Esophagus squamous epithelium (tissue), 5 donors: ENCODE results near the gene C2CD2. TPM values are rescaled to one million over a fixed set of nuclear protein-coding genes. Genes with fewer than 3 reads are reported as not detected.

Experiments used
- DNase-seq: peaks from one replicate; lab custom pipeline; 2025; lab: John Stamatoyannopoulos, UW
- H3K27ac ChIP-seq, 4 donors: fragments of 200-600 bp; sonication (generic); one replicate each; pipeline ENCODE4 v1.5.1; 2016 to 2019; ENCODE audit warnings: mild to moderate bottlenecking in 1 of 4
- H3K27me3 ChIP-seq, 4 donors: fragments of 200-600 bp; sonication (generic); 1 replicate in 3 of 4; 2 replicates in 1 of 4; pipeline versions ENCODE4 v1.5.1 to v1.6.0; 2017 to 2021; ENCODE audit warnings: antibody characterized with exemption in 1 of 4
- H3K36me3 ChIP-seq, 3 donors: fragments of 200-600 bp; sonication (generic); one replicate each; pipeline ENCODE4 v1.5.1; 2016 to 2019
- H3K4me1 ChIP-seq, 3 donors: fragments of 200-600 bp; sonication (generic); one replicate each; pipeline ENCODE4 v1.5.1; 2017 to 2019
- H3K4me3 ChIP-seq, 4 donors: fragments of 200-600 bp; sonication (generic); 1 replicate in 3 of 4; 2 replicates in 1 of 4; pipeline ENCODE4 v1.5.1; 2016 to 2019; ENCODE audit warnings: mild to moderate bottlenecking in 2 of 4, moderate library complexity in 1 of 4
- H3K9me3 ChIP-seq, 3 donors: fragments of 200-600 bp; sonication (generic); one replicate each; pipeline ENCODE4 v1.5.1; 2016 to 2019
- POLR2A ChIP-seq, 4 donors: fragments of 450-650 bp; IDR thresholded peaks; one replicate each; pipeline ENCODE4 v1.6.1; 2017; ENCODE audit warnings: antibody characterized with exemption in 4 of 4, mild to moderate bottlenecking in 4 of 4, moderate library complexity in 3 of 4
- WGBS, 2 donors: methylation state at CpG; one replicate each; pipeline ENCODE4 v1.1.5; 2018; 5-methylcytosine and 5-hydroxymethylcytosine counted together
- intact Hi-C: fragments of 100-400 bp; cut with DNase I; formaldehyde crosslinking; loops from one replicate; pipeline ENCODE4 v1.15.0; 2022
- total RNA-seq, 4 donors: library from RNA; depleted of rRNA; stranded (reverse); fragments of >200 nt; gene quantifications; one replicate each; pipeline ENCODE4 v1.1.0, GENCODE V29; 2016
- TF ChIP-seq, protein P1 (sequence below), 6 experiments: fragments of 450-650 bp in 4 of 6; fragments of 200-600 bp in 2 of 6; sonication (generic) in 2 of 6; IDR thresholded peaks; one replicate each; pipeline ENCODE4 v1.5.1; 2016 to 2019; ENCODE audit warnings: antibody characterized with exemption in 6 of 6, mild to moderate bottlenecking in 4 of 6, moderate library complexity in 4 of 6
- donor health status: DM: yes; HTN: yes; CAD: no.

Gene C2CD2
- total RNA-seq, 4 donors from 2014 or later, result 13.6 to 21.2 (median 15.6) TPM

DNA sequence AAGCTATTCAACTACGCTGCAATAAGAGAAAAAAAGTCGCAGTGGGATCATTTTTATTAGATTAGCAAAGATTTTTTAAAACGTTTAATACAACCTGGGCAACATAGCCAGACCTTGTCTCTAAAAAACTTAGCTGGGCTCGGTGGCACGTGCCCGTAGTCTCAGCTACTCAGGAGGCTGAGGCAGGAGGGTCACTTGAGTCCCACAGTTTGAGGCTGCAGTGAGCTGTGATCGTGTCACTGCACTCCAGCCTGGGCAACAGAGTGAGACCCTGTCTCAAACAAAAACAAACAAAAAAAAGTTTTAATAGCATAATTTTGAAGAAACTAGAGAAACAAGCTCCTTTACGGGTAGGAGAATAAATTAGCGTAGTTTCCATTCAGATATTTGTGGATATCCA lies 73.7 kb downstream of the C2CD2 start:
- TF ChIP-seq, protein P1, sequence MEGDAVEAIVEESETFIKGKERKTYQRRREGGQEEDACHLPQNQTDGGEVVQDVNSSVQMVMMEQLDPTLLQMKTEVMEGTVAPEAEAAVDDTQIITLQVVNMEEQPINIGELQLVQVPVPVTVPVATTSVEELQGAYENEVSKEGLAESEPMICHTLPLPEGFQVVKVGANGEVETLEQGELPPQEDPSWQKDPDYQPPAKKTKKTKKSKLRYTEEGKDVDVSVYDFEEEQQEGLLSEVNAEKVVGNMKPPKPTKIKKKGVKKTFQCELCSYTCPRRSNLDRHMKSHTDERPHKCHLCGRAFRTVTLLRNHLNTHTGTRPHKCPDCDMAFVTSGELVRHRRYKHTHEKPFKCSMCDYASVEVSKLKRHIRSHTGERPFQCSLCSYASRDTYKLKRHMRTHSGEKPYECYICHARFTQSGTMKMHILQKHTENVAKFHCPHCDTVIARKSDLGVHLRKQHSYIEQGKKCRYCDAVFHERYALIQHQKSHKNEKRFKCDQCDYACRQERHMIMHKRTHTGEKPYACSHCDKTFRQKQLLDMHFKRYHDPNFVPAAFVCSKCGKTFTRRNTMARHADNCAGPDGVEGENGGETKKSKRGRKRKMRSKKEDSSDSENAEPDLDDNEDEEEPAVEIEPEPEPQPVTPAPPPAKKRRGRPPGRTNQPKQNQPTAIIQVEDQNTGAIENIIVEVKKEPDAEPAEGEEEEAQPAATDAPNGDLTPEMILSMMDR (IDR thresholded peaks at IDR 0.05), result no peak
- TF ChIP-seq POLR2A (IDR thresholded peaks at IDR 0.05), result no peak
- H3K27me3 ChIP-seq, result no peaks in the 10 kb centered on the region
- peak overlapping the region; percentile 79 to 91 (median 84) for H3K4me3 ChIP-seq
- H3K27ac ChIP-seq, result no peak overlapping the region
- H3K9me3 ChIP-seq, result no peaks in the 10 kb centered on the region
- 82 to 84% methylated on average over 9 of the region's 9 CpGs for WGBS, 2 donors
- peaks cover 0 to 33% (median 13%) of the 10 kb centered on the region in 3 donors for H3K4me1 ChIP-seq
- DNase-seq, result no peak
- no peaks in the 10 kb centered on the region for H3K36me3 ChIP-seq
- intact Hi-C loops, result no loop called here

DNA sequence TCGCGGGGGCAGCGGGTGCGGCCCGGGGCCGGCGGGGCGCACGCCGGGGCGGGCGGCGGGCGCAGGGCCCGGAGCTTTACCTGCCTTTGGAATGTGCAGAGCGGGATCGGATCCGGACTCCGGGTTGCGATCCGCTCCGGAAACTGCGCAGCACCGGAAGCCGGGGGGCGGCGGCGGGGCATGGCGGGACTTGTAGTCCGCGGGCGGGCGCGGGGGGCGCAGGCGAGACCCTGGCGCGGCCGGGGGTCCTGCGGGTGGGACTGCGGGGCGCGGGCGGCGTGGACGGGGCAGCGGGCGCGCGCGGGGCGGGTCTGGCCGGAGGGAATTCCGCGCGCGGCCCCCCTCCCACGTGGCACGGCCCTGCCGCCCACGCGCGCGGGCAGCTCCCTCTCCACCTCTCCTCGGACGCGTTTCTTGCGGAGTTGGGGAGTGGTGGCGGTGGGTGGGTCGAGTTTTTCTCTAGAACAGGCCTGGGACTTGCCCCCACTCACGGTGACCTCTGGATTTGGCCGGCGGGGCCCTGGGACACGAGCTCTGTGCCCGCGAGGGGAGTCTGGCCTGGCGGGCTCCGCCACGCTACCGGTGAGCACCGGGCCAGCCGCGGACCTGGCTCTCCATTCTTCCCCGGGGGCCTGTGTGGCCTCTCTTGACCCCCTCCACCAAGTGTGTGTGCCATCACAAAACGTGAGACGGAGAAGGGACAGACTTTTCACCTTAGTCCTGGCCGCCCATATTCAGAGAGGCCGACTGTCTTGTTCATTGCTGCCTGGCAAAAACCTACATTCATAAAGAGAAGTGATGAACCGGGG lies 74.4 kb downstream of the C2CD2 start, which contains the start of gene PRDM15:
PRDM15 (minus strand) TSS at position 155 of the 809 bp plus-strand sequence. CDS start 18,981 bp downstream, outside the sequence.
- DNase-seq, result peak; percentile 16
- no peaks in the 10 kb centered on the region for H3K9me3 ChIP-seq
- H3K4me3 ChIP-seq, result peak within 1 kb of the TSS; percentile 79 to 91 (median 84)
- peak within 1 kb of the TSS; percentile 87 to 98 (median 93) for H3K27ac ChIP-seq
- peaks cover 0 to 33% (median 13%) of the 10 kb centered on the region in 3 donors for H3K4me1 ChIP-seq
- no peaks in the 10 kb centered on the region for H3K27me3 ChIP-seq
- TF ChIP-seq, protein P1 (IDR thresholded peaks at IDR 0.05), result no peak
- no peak for TF ChIP-seq POLR2A (IDR thresholded peaks at IDR 0.05)
- intact Hi-C loops, result no loop called here
- no peaks in the 10 kb centered on the region for H3K36me3 ChIP-seq
- WGBS, 2 donors, result 14 to 20% methylated on average over 2 to 3 of the region's 89 CpGs

DNA sequence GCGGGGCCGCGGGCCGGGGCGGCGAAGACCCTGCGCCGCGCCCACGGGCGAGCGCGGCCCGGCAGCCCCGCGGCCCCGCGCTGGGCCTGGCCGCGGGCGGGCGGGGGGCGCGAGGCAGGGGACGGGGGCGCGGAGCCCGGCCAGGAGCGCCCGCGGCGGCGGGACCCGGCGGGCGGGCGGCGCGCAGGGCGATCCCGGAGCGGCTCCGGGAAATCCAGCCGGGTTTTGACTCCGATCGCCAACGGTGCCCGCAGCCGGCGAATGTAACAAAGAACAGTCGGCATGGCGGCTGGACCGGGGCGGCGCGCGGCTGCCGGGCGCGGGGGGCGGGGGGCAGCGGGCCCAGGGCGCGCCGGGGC lies 75.0 kb downstream of the C2CD2 start:
- DNase-seq, result no peak
- Histone ChIP-seq H3K4me1 (peaks cover 0 to 33% (median 13%) of the 10 kb centered on the region in 3 donors), H3K9me3 (no peaks in the 10 kb centered on the region), H3K4me3 (peak overlapping the region; percentile 79 to 91 (median 84)), H3K27ac (peak overlapping the region; percentile 80 to 98 (median 93)), H3K27me3 (no peaks in the 10 kb centered on the region), H3K36me3 (no peaks in the 10 kb centered on the region)
- TF ChIP-seq, protein P1 (IDR thresholded peaks at IDR 0.05), result no peak
- no peak for TF ChIP-seq POLR2A (IDR thresholded peaks at IDR 0.05)
- intact Hi-C loops, result no loop called here
- whole genome bisulfite sequencing, 2 donors, result 0% methylated on average over 1 to 5 of the region's 65 CpGs

DNA sequence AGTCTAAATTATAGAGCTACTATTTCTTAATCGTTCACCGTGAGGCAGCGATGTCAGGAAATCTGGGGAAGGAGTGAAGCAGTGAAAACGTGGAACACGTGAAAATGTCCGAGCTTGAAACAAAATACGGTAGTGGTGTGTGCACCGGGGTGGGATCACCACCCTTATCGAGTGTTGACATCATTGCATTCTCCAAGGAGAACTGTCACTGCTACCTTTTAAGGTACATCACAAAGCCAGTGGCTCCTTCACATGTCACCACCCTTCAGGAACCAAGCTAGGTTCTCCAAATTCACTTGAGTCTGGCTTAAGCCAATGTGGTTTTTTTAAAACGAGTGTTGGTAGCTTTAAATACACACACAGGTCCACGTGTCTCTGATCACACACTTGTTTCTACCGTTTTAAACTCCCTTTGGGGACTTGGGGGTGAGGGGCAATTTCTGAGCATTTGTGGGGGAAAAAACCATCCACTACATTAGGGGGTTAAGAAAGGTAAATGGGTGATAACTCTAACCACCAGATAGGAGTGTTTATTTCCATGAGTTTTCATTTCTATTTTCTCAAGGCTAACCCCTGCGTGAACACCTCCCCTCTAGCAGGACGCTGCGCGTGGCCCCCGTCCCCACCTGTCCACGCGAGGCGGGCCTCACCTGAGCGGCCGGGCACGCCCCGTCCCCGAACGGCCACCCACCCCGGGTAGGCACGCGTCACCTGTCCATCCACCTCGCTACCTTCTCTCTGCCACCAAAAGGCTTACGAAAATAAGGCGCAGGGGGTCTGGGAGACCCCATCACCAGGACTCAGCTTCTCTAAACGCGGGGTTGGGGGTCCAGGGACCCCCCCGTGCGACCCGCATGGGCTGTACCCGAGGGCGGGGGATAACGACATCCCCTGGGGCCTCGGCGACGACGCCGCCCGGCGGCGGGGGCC lies 75.7 kb downstream of the C2CD2 start:
- Histone ChIP-seq H3K4me1 (peaks cover 0 to 33% (median 13%) of the 10 kb centered on the region in 3 donors), H3K36me3 (peaks cover 0 to 5% (median 0%) of the 10 kb centered on the region in 3 donors), H3K9me3 (no peaks in the 10 kb centered on the region), H3K27ac (peak overlapping the region; percentile 80 to 98 (median 93)), H3K4me3 (peak overlapping the region; percentile 79 to 91 (median 84)), H3K27me3 (no peaks in the 10 kb centered on the region)
- DNase-seq, result no peak
- TF ChIP-seq POLR2A (IDR thresholded peaks at IDR 0.05), result no peak
- TF ChIP-seq, protein P1 (IDR thresholded peaks at IDR 0.05), result no peak
- WGBS, 2 donors, result 1 to 2% methylated on average over 23 to 29 of the region's 48 CpGs
- intact Hi-C loops, result no loop called here
